GM19372 (cell line): ENCODE data around the gene PRPF40B.

Experiments
- ATAC-seq: cut with Tn5 transposase; IDR thresholded peaks from one replicate; pipeline ENCODE4 v1.9.1; 2021; ENCODE audit warnings: mild to moderate bottlenecking, low read depth, moderate library complexity; ENCODE audit not compliant: unreplicated experiment

PRPF40B gene

DNA sequence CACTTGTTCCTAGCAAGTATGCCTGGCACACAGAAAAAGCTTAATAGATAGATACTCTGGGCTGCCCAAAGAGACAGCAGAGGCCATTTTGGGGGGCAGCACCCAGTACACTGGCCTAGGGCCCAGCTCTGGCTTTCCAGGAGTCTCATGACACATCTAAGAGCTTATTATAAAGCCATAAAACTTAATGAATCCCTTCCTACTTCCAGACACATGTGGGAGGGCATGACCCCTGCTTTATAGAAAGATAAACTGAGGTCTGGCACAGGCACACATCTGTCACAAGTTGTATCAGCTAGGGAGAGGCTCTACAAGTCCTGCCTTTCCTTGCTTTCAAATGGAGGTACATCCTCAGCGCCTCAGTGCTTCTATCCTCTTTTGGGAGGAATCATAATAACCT lies 56.7 kb downstream of the PRPF40B start:
- no peak for ATAC-seq

DNA sequence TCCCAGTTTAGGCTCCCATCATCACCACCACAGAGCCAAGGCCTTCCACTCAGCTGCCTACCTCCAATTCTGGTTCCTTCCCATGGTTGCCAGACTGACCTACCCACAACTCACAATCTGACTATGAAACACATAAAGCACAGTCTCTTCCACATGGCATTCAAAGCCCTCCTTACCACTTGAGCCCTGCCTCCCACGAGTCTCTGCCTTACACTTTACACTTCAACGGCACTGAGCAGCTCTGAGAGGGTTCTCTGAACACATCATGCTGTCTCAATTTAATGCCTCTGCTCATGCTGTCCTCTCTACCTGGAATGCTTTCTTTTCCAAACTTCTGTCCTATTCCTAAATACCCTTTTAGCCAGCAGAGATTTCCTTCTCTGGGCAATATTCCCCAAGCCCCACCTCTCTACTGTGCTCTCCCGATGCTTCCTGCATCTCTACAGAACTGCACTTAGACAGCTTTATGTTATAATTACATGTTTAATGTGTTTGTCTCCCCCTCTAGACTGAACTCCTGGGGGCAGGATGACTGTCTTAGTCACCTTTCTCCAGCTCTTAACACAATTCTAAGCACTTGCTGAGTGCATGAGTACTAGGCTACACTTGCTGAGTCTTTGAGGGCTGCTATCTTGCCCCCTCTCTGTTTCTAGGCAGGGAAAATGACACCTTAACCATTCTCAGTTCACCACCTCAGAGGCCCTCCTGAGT lies 60.4 kb downstream of the PRPF40B start:
- no peak for ATAC-seq

DNA sequence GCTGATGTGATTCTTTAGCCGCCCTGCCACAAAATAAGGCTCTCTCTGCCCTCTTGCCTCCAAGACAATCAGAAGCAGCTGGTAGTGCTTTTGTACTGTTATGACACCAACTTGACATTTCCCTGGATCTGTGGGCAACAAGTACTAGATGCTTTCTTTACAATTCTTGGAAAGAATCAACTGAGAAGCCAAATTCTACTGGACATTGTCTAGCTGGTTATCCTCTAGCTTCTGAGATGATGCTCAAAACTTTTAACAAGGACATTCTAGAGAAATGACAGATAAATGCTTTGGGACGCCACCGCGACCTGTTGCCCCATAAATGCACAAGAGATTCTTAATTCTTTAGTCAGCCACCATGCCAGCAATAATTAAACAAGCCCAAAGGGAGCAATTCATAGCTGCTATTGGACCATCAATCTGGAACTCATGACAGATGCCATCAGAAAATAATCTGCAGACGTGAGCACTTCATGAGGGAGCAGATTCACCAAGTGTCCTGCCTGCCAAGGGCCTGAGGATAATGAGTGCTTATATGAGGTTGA lies 61.0 kb downstream of the PRPF40B start:
- no peak for ATAC-seq

DNA sequence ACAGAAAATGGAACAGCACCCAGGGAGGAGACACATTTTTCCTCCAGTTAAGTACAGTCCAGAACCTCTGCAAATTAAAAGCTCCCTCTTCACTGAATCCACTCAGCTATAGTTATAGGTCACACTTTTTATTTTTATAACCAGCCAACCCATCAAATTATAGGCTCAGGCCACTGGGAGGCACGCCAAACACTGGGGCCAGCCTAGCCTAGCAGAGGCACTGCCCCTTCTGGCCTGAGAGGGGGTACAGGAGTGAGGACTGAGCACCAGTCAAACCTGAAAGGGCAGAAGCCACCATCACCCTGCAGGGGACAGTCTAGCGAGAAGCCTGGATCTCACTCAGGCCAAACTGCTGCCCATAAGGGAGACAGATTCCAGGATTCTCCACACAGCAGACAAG lies 64.6 kb downstream of the PRPF40B start:
- ATAC-seq: no peak

DNA sequence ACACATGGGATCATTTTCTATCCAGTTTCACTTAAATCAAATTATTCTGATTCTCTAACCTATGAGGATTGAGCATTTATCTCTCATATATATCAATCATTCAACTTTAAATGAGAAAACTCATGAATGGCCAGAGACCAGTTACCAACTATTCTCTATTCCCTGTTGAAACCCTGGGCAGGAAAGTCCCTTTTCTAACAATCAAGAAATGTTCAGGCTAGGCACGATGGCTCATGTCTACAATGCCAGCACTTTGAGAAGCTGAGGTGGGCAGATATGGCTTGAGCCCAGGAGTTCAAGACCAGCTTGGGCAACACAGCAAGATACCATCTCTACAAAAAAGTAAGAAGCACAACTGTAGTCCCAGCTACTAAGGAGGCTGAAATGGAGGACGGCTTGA lies 65.9 kb downstream of the PRPF40B start:
- no peak for ATAC-seq

DNA sequence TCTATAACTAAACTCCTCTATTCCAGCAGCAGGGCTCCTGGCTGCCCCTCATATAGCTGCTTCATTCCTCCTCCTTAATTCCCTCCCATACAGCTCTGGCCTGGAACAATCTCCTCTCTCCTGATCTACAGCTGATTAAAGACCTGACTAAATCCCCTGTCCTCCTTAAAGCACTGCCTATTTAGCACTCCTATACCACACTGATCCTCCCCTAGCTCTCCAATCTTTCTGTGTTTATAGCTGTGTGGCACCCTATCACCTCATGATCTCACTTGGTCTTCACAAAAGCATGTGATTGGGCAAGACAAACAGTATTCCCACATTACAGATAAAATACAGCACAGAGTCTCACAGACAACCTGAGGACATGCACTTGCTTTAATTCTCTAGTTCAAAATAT lies 66.4 kb downstream of the PRPF40B start:
- no peak for ATAC-seq

DNA sequence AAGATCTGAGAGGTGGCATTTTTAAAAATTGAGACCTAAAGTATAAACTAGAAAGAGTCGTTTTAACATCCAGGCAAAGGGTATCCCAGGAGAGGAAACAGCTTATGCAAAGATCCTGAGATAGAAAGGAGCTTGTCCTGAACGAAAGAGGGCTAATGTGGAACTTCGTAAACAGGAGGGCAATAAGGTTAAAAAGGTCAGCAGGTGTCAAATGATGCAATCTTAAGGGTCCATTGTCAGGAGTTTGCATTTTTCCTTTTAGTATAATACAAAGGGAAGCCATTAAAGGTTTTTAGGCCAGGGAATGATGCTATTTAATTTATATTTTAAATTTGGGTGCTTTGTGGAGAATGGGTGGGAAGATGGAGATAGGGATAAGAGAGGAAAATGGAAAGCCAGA lies 69.5 kb downstream of the PRPF40B start:
- no peak for ATAC-seq

DNA sequence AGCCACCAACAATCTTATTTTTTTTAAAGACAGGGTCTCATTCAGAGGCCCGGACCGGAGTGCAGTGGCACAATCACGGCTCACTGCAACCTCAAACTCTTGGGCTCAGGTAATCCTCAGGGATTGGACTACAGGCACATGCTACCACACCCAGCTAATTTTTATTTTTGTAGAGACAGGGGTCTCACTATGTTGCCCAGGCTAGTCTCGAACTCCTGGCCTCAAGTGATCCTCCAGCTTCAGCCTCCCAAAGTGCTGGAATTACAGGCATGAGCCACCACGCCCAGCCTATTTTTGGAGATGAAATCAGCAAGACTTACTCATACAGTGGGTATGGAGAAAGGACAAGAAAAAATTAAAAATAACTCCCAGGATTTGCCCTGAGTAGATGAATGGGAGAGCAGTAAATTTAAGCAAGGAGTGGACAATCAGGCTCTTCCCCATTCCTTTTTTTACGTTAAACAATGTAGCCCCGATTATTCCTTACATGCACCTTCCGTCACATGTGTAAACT lies 70.6 kb downstream of the PRPF40B start:
- no peak for ATAC-seq
